NCI-H82 (cell line): Measurements from ENCODE around the gene PCDHB3.
A peak's percentile ranks its signal among the peaks of the same experiment; 100 is the strongest.
"Not testable (repeated sequence)": the region's sequence is repeated elsewhere in the genome, so short reads cannot be mapped to it uniquely, and the experiment has no call there.

Experiments
- DNase-seq: peaks from one replicate; lab custom pipeline; 2025; lab: John Stamatoyannopoulos, UW

Gene PCDHB3

GRCh38 chr5:141135718-141136266, 35.5 kb downstream of the PCDHB3 start:
- DNase-seq, result no peak

- not testable (repeated sequence) for DNase-seq
Observed at GRCh38 chr5:141137346-141137745, 37.1 kb downstream of the PCDHB3 start.

- DNase-seq, result peak; percentile 19
Observed at GRCh38 chr5:141149812-141150211, 49.5 kb downstream of the PCDHB3 start, which contains the start of gene PCDHB6. Gene PCDHB6 (plus strand): TSS chr5:141150057. CDS start chr5:141150258, 201 bp downstream.

- DNase-seq, result no peak
Observed at GRCh38 chr5:141150224-141150992, 50.1 kb downstream of the PCDHB3 start.

GRCh38 chr5:141150993-141151325, 50.7 kb downstream of the PCDHB3 start:
- no peak for DNase-seq

- DNase-seq, result not testable (repeated sequence)
Observed at GRCh38 chr5:141151632-141152031, 51.4 kb downstream of the PCDHB3 start.

- DNase-seq, result not testable (repeated sequence)
Observed at GRCh38 chr5:141152096-141152495, 51.8 kb downstream of the PCDHB3 start.
